ENCODE results near the gene NKX2-8.

NKX2-8 gene

DNA sequence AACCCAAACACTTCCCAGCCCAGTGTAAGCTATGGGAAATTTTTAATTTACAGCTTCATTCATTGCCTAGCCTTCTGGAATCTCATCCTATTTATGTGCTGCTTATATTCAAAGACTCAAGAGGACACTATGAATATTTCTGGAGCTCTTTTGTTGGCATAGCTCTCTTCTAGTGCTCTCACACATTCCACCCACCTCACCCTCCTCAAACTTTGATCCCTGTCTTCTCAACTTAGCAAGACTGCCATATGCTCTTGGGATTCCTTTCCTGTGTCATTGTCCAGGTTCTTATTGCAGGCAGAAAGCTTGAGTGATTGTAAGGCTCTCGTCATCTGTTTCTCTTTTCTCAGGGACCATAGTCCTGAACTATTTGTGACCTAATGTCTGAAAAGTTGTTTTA, 44.4 kb downstream of the NKX2-8 start:
- H3K27ac Mint-ChIP-seq, result no peak overlapping the region
- DNase-seq (ENCODE audit: low spot score in 2 of 2) (no peak), ATAC-seq (no peak)
- H3K9me3 Mint-ChIP-seq, result peaks cover 10% of the 10 kb centered on the region
- no peak overlapping the region for H3K4me3 Mint-ChIP-seq
- no peaks in the 10 kb centered on the region for H3K4me1 Mint-ChIP-seq
- no peaks in the 10 kb centered on the region for H3K36me3 Mint-ChIP-seq
